ENCODE results near the gene MTREX.

The MTREX gene

GRCh38 chr5:55385846-55386245, 78.1 kb downstream of the MTREX start:
- no peak for DNase-seq

GRCh38 chr5:55386356-55386755, 78.6 kb downstream of the MTREX start:
- no peak for DNase-seq

GRCh38 chr5:55387865-55388264, 80.1 kb downstream of the MTREX start:
- no peak for DNase-seq

- DNase-seq, result no peak
These were observed 83.9 kb downstream of the MTREX start for GRCh38 chr5:55391707-55392106.

GRCh38 chr5:55392669-55393068, 84.9 kb downstream of the MTREX start:
- DNase-seq, result no peak

GRCh38 chr5:55393501-55394175, 85.8 kb downstream of the MTREX start:
- DNase-seq, result no peak

- DNase-seq, result no peak
These were observed 94.4 kb downstream of the MTREX start for GRCh38 chr5:55402199-55402598.

GRCh38 chr5:55406292-55406691, 98.5 kb downstream of the MTREX start:
- no peak for DNase-seq

GRCh38 chr5:55407059-55407684, 99.4 kb downstream of the MTREX start:
- DNase-seq, result no peak

- no peak for DNase-seq
These were observed 100.2 kb downstream of the MTREX start for GRCh38 chr5:55407984-55408383.

GRCh38 chr5:55409775-55410174, 102.0 kb downstream of the MTREX start:
- DNase-seq, result no peak

GRCh38 chr5:55410845-55411244, 103.1 kb downstream of the MTREX start:
- DNase-seq, result no peak

GRCh38 chr5:55411876-55412275, 104.1 kb downstream of the MTREX start:
- no peak for DNase-seq

GRCh38 chr5:55413644-55414043, 105.9 kb downstream of the MTREX start:
- no peak for DNase-seq

- DNase-seq, result no peak
These were observed 107.3 kb downstream of the MTREX start for GRCh38 chr5:55415071-55415470.

GRCh38 chr5:55416306-55416705, 108.5 kb downstream of the MTREX start:
- no peak for DNase-seq

GRCh38 chr5:55418994-55419968, 111.5 kb downstream of the MTREX start:
- DNase-seq, result no peak

GRCh38 chr5:55421074-55421529, 113.3 kb downstream of the MTREX start:
- DNase-seq, result no peak

GRCh38 chr5:55426455-55426854, 118.7 kb downstream of the MTREX start:
- DNase-seq, result no peak

GRCh38 chr5:55427157-55427556, 119.4 kb downstream of the MTREX start:
- no peak for DNase-seq

- no peak for DNase-seq
These were observed 121.4 kb downstream of the MTREX start for GRCh38 chr5:55429221-55429612.

- DNase-seq, result no peak
These were observed 121.9 kb downstream of the MTREX start for GRCh38 chr5:55429613-55430253.

GRCh38 chr5:55432549-55432948, 124.8 kb downstream of the MTREX start:
- DNase-seq, result no peak

Measured in activated CD4-positive, CD25-positive, alpha-beta regulatory T cell (primary cell).